ENCODE data around the gene ATMIN.

Gene ATMIN, protein sequence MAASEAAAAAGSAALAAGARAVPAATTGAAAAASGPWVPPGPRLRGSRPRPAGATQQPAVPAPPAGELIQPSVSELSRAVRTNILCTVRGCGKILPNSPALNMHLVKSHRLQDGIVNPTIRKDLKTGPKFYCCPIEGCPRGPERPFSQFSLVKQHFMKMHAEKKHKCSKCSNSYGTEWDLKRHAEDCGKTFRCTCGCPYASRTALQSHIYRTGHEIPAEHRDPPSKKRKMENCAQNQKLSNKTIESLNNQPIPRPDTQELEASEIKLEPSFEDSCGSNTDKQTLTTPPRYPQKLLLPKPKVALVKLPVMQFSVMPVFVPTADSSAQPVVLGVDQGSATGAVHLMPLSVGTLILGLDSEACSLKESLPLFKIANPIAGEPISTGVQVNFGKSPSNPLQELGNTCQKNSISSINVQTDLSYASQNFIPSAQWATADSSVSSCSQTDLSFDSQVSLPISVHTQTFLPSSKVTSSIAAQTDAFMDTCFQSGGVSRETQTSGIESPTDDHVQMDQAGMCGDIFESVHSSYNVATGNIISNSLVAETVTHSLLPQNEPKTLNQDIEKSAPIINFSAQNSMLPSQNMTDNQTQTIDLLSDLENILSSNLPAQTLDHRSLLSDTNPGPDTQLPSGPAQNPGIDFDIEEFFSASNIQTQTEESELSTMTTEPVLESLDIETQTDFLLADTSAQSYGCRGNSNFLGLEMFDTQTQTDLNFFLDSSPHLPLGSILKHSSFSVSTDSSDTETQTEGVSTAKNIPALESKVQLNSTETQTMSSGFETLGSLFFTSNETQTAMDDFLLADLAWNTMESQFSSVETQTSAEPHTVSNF

DNA sequence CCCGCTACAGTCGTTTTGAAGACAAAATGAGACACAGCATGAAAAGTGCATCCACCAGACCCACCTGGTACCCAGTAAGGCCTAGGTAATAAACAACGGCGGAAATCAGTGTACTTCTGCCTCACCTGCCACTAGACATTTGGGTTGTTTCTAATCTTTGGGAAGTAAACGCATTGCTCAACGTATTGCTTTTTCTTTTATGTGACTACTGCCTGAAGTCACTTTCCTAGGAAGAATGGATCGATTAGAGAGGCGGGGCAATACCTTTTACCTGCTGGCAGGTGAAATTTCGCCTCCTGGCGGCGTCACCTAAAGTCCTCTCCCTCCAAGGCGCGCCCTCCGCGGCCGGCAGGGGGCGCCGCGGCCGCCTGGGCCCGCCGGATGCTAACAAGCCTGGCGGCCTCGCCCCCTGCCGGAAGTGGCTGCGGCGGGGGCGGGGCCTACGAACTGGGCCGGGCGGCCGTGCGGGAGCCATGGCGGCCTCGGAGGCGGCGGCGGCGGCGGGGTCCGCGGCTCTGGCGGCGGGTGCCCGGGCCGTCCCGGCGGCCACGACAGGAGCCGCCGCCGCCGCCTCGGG is at the start of gene ATMIN:
Gene ATMIN, plus strand, starts transcription at position 445 of the 577 bp plus-strand sequence. Its CDS starts 29 bp downstream, at position 474.
- DNase-seq (ENCODE audit: low read depth), result peak; percentile 75

- no peak for DNase-seq (ENCODE audit: low read depth)
These were observed 49.1 kb upstream of the ATMIN start for GRCh38 chr16:80986557-80986956.

DNA sequence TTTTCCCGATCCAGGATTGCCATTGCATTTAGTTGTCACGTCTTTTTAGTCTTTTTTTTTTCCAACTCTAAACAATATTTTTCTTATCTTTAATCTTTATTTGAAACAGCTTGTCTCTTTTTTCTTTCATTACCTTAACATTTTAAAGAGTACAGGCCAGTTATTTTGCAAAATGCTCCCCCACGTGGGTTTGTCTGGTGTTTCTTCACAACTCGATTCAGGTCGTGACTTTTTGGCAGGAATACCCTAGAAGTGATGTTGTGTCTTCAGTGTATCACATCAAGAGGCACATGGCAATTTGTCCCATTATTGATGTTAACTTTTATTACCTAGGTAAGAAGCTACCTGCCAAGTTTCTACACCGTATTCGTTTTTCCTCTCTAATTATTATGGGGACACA is 46.9 kb upstream of the ATMIN start:
- DNase-seq (ENCODE audit: low read depth), result no peak

DNA sequence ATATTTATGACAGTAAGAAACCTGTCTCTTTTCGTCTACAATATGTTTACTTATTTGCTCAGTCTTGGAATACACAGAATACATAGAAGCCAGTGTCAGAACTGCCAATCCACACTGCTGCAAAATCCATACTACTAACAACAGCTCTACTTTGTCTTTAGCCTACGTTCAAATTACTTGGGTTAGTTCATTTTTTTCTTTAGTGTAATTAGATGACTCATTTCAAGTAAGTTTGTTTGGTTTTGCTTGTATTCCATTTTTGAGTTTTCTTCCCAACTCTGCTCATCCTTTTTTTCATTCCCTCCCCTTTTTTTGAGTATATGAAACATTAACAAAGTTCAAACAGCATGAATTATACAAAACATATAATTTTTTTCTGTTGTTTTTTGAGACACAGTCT is 45.8 kb upstream of the ATMIN start:
- DNase-seq (ENCODE audit: low read depth), result no peak

DNA sequence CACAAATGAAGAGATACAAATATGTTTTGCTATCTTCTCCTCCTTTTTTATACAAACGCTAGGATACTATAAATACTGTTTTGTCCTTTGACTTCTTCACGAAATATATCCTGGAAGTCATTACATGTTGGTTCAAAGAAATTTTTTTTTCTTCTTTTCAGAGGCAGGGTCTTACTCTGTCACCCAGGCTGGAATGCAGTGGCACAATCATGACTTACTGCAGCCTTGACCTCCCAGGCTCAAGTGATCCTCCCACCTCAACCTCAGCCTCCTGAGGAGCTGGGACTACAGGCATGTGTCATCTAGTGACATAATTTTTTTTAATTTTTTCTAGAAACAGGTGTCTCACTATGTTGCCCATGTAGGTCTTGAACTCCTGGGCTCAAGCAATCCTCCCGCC is 45.1 kb upstream of the ATMIN start:
- no peak for DNase-seq (ENCODE audit: low read depth)

DNA sequence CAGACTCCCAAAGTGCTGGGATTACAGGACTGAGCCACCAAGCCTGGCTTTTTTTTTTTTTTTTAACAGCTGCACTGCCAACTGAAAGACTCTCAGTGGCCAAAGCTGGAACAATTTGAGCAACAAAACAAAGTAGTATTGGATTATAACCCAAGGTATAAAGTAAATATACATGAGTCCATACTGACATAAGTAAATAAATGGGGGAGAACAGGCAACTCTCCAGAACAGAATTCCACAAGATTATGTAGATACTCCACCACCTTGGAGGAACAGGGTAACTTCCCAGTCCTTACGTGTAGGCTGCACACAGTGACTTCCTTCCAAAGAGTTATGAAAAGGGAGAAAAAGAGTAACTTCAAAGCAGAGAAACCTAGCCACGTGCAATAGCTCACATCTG is 44.7 kb upstream of the ATMIN start:
- DNase-seq (ENCODE audit: low read depth), result no peak

- DNase-seq (ENCODE audit: low read depth), result no peak
These were observed 43.7 kb upstream of the ATMIN start for GRCh38 chr16:80991792-80992430.

GRCh38 chr16:80992676-80993293 is 42.9 kb upstream of the ATMIN start:
- DNase-seq (ENCODE audit: low read depth), result no peak

- no peak for DNase-seq (ENCODE audit: low read depth)
These were observed 42.3 kb upstream of the ATMIN start for GRCh38 chr16:80993307-80993706.

DNA sequence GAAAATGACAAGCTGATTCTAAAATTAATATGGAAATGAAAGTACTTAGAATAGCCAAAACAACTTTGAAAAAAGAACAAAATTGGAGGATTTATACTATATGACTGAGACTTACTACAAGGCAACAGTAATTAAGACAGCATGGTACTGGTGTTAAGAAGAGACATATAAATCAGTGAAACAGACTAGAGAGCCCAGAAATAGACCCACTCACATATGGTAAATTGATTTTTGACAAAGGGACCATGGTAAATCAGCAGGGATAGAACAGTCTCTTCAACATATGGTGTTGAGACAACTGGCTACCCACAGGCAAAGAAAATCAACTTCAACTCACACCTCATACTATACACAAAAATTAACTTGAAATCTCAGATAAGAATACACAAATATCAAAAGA is 41.8 kb upstream of the ATMIN start:
- DNase-seq (ENCODE audit: low read depth), result no peak

- DNase-seq (ENCODE audit: low read depth), result no peak
These were observed 41.2 kb upstream of the ATMIN start for GRCh38 chr16:80994451-80994850.

DNA sequence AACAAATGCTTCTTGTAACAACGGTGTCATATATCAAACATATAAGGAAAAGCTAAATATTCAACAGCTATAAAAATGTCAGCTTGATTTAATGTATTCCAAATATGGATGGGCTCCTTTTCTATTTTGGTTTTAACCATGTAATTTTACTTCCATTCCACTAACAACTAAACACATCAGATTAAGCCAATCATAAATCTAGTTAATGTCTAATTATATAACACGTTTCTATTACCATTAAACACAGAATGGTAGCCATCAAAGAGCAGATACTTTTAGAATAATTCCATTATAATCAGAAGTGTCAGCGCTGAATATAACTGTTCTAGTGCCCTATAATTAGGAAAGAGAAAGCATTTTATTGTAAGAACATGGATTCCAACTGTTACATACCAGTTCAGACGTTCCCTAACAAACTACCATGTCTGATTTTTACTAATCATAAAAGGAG is 38.9 kb upstream of the ATMIN start:
- DNase-seq (ENCODE audit: low read depth), result no peak

DNA sequence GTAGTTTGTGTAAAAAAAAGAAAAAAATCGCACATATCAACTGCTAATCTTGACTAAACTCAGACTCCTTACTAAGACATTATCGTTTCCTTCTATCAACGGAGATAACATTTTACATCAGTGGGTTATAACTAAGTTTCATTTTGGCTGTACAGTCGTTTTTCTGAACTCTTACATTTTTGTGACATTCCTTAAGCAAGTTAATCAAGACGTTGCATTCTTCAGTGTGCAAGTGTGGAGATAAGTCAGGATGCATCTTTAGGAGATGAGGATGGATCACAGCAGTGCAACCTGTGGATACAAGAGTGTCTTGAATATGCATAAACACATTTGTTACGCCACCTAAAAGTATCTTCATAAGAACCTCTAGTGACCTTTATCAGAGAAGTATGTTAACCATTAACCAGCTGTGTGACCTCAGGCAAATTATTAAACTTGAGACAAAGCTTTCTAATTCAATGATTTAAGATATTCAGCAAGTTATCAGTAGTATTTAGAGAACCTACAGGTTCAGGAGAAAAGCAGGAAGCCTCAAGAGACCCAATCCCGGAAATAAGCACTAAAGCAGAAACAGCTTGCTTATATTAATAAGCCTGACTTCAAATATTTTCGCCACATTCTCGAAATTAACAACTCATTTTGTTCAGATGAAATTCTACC is 38.4 kb upstream of the ATMIN start:
- no peak for DNase-seq (ENCODE audit: low read depth)

DNA sequence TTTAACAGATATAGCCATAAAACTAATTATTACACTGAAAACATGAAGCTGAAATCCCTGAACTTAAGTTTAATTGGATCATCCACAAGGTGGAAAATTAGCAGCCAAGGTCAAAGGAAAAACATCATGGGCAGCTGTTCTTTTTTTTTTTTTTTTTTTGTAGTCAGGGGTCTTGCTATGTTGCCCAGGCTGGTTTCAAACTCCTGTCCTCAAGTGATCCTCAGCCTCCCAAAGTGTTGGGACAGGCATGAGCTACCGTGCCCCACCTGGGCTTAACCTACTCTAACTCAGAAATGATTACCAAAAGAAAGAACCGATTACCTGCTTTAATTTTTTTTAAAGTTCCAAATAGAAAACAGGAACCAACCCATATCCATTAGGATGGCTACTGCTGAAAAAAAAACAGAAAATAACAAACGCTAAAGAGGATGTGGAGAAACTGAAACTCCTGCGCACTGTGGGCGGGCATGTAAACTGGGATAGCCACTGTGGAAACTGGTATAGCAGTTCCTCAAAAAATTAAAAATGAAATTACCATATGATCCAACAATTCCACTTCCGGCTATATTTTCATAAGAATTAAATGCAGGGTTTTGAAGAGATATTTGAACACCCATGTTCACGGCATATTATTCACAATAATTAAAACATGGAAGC is 37.5 kb upstream of the ATMIN start:
- no peak for DNase-seq (ENCODE audit: low read depth)

- no peak for DNase-seq (ENCODE audit: low read depth)
These were observed 34.8 kb upstream of the ATMIN start for GRCh38 chr16:81000873-81001272.

DNA sequence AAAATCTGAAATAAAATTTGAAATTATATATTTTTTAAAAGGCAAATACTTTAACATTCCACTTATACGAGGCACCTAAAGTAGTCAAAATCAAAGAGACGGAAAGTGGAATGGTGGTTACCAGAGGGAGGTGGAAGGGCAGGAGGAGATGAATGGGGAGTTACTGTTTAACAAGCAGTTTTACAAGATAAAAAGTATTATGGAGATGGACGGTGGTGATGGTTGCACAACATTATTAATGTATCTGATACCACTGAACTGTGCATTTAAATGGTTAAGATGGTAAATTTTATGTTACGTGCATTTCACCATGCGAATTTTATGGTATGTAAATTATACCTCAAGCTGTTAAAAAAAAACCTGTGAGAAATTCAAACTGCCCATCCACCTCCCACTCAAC is 34.3 kb upstream of the ATMIN start:
- DNase-seq (ENCODE audit: low read depth), result no peak

DNA sequence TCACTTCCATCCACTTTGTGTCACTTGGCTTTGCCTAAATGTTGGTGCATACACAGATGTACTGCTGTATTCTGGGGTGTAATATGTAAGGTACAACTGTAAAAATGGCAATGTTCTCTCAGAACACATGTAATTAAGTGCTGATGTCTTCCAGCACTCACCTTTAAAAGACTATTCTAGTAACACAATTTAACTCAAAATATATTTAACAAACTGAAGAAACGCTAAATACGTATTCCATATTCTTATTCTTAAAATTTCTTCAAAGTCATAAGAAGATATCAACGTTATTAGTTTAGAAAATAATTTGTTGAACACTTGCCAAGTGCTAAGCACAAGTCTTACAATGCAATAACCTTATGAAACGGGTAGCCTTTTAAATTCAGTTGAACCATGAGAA is 32.6 kb upstream of the ATMIN start:
- DNase-seq (ENCODE audit: low read depth), result no peak

GRCh38 chr16:81003610-81004460 is 31.8 kb upstream of the ATMIN start:
- DNase-seq (ENCODE audit: low read depth), result no peak

DNA sequence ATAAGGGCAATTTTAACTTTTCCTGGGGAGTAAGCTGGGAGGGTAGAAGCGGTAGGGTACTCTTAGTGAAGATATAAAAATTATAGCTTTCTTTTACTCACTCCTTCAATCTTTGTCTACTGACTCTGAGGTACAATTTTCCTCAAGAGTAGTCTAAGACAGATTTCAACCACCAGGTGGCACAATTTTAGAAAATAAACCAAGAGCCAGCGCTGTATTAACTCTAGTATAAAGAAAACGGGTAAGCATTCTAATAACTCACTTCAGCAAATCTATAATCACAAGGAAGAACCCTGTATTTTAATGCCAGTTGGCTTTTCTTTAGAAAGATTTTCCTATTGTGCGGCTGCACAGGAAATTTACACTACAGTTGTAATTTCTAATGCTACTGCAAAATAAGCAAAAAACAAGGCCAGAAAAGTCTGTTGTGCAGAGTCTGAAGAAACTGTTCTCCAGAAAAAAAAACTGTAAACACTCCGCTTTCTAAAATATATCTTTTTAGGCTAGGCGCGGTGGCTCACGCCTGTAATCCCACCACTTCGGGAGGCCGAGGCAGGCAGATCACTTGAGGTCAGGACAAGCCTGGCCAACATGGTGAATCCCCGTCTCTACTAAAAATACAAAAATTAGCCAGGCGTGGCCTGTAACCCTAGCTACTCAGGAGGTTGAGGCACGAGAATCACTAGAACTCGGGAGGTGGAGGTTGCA is 30.8 kb upstream of the ATMIN start:
- DNase-seq (ENCODE audit: low read depth), result no peak

All from stimulated activated CD8-positive, alpha-beta memory T cell treated with anti-CD3 and anti-CD28 coated beads, Interleukin-12 subunit alpha, Interleukin-12 subunit beta, amount 100 ng/mL, for 1 hour (primary cell).